SK-N-DZ (cell line): Measurements from ENCODE around the gene PPP1R9B.
A peak's percentile ranks its signal among the peaks of the same experiment; 100 is the strongest.

ENCODE experiments used
- DNase-seq: peaks from one replicate; pipeline ENCODE4 v3.0.0-alpha.2; 2015; ENCODE audit warnings: low spot score

The PPP1R9B gene

GRCh38 chr17:50109207-50109606 is 41.3 kb downstream of the PPP1R9B start:
- DNase-seq = no peak

DNA sequence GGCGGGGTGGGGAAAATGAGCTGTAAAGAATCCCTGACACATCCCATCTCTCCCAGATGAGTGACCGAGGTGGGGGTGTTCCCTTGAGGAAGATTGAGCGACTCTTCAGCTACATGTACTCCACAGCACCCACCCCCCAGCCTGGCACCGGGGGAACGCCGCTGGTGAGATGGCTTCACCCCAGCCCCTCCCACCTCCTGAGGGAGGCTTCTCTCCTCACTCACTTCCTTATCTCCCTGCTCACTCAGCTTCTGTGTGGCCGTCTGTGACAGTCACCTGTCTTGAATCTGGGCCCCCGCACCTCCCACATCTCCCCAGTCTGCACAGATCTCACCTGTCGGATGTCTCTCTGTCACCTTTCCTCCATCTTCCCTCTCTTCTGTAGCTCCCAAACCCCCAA is 41.9 kb downstream of the PPP1R9B start:
- DNase-seq = no peak

GRCh38 chr17:50107790-50108414 is 42.6 kb downstream of the PPP1R9B start:
- DNase-seq = no peak

- DNase-seq = no peak
These were observed 43.9 kb downstream of the PPP1R9B start for GRCh38 chr17:50106393-50107131.

GRCh38 chr17:50105811-50106210 is 44.7 kb downstream of the PPP1R9B start:
- no peak for DNase-seq

- DNase-seq = no peak
These were observed 46.5 kb downstream of the PPP1R9B start for GRCh38 chr17:50103941-50104340.

- no peak for DNase-seq
These were observed 47.2 kb downstream of the PPP1R9B start for GRCh38 chr17:50103252-50103651.

DNA sequence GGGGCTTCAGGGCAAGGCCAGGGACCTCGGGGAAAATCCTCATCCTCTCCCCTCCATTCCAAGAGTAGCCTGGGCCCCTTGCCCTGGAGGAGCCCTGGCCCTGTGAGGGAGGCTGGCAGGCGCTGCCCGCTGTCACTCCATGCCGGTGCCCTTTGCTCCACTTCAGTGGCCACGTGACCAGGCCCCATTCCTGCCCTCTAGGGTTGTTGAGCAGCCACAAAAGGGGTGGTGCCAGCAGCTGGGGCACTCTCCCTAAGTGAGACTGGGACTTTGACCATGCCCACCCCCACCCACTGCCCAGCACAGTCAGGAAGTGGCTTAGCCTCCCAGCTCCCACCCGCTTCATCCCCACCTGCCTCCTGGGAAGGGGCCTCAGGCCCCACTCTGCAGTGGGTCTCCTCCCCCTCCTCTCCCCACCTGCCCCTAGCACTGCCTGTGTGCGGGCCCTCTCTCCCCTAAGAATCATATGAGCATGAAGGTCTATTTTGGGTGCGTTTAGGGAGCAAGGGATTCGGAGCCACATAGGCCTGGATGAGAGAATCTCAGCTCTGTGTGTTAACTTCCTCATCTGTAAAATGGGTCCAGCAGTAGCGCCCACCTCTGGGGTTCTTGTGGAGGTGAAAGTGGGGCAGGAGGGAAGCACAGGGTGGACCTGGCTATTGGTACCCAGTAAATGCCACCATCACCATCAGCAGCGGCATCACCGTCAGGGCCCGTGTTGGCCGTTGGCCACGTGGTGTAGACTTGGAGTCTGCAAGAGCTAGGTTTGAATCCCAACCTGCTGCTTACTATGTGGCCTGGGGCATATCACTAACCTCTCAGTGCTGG is 48.1 kb downstream of the PPP1R9B start:
- DNase-seq = no peak

- DNase-seq = peak; percentile 58
These were observed 48.9 kb downstream of the PPP1R9B start for GRCh38 chr17:50101346-50102163.

DNA sequence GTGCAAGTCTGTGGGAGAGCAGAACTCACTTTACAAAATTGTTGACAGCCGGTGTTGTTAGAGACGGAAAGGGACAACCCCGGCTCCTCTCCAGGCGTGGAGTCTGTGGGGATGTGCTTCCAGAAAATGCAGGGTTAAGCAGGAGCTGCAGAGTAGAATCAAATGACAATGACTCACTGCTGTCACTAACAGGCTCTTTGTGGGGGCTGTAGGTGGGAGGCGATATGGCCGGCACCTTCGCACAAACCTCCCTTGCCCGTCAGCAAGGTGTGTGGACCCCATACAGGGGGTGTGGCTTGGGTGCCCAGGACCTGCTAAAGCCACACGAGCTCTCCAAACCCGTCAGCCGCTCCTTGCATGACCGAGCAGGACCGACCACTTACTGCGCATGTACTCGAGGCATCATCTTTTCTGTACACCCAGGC is 49.5 kb downstream of the PPP1R9B start:
- no peak for DNase-seq

DNA sequence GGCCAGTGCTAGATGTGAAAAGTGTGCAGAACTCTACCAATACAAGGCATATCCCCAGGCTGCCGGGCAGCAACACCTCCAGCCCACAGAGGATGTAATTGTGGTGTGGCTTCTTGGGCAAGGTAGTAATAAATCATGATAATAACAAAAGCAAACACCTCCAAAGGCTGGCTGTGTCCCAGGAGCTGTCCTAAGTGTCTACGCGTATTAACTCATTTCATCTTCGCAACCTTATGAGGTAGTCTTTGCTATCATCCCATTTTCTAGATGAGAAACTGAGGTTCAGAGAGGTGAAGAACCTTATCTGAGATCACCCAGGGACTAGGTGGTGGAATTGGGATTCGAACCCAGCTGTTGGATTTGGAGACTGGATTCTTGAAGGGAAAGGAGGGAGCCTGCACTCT is 50.0 kb downstream of the PPP1R9B start:
- DNase-seq = no peak

DNA sequence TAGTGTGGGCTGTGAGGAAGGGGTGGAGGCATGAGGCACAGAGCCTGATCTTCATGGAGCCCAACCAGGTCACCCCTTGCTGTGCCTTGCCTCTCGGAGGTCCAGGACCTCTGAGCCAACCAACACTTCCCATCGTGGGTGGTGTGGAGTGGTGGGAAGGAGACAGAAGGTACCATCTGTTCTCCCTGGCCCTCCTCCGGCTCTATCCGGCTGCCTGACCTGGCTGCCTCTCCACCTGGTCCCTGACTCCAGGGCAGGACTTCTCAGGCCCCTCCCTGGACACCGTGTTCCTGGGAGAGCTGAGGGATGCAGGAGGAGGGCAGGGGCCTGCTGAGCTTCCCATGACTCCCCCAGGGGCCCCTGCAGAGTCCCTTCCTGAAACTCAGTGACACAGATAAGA is 51.5 kb downstream of the PPP1R9B start:
- DNase-seq = no peak

- no peak for DNase-seq
These were observed 51.9 kb downstream of the PPP1R9B start for GRCh38 chr17:50098583-50098982.

GRCh38 chr17:50097926-50098325 is 52.6 kb downstream of the PPP1R9B start:
- DNase-seq = no peak

GRCh38 chr17:50097455-50097854 is 53.0 kb downstream of the PPP1R9B start:
- DNase-seq = no peak

DNA sequence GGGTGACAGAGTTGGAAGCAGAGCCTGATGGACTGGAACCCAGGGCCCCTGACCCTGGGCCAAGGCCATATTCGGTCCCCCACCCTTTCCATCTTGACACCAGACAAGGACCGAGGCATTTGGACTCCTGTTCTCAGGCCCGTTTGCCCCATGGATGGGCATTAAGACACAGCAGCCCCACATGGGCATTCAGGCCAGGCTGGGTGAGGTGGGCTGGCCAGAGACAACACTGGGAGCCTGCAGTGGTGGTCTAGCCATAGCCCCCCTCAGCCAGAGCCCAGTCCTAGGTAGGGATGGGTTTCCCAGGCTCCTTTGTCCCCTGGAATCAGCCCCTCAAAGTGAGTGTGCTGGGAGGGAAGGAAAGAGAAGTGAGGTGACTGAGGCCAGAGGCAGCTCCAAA is 53.7 kb downstream of the PPP1R9B start:
- DNase-seq = no peak

DNA sequence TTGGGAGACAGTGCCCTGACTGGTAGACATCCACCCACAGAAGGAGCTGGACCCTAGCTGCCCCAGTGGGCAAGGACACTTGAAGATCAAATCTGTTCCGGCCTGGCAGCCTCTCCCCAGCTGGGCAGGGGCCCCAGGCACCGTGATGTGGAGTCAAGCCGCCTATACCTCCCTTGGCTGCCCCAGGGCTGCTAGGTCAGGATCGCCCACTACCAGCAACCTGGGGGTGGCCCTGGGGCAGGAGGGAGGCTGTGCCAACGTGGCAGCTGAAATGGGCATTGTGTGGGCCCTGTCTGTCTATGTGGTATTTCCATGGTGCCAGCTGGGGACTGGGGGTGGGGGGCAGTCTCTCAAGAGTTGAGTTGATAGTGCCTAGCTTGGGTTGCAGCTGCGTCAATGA is 54.4 kb downstream of the PPP1R9B start:
- DNase-seq = no peak

- peak; percentile 65 for DNase-seq
These were observed 54.8 kb downstream of the PPP1R9B start for GRCh38 chr17:50095626-50096037.

DNA sequence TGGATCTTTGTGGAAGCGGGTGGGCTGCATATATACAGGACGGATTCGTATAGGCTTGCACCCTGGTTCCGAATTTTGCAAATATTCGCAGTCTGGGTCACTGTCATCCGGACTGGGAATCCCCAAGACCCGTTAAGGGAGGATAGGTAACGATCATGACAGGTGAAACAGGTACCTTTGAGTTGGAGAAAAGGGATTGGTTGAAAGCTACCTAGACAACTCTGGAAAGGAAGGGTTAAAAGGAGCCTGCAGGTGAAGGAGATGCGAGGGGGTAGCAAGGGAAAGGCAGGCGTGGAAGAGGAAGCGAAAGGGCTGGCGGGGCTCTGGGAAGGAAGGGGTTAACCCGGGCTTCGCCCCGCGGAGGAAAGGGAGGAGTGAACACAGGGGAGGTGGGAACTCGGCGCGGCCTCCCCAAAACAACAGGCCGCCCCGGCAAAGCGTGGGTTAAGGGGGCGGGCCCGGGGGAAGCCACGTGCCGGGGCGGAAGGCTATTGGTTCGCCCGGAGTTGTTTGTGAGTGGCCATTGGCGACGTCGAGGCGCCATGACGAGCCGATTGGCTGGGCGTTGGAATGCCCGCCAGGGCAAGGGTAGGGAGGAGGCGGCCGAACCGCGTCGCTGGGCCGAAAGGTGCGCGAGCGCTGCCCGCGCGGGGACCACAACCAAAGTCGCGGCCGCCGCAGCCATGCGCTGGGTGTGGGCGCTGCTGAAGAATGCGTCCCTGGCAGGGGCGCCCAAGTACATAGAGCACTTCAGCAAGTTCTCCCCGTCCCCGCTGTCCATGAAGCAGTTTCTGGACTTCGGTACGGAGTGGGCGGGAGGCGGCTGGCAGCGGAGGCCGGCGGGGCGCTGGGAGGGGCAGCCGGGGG is 55.5 kb downstream of the PPP1R9B start, which contains the start of gene PDK2:
Gene PDK2 (plus strand): TSS at position 599 of the 867 bp plus-strand sequence. CDS start 85 bp downstream, at position 684.
- DNase-seq = peak; percentile 97

DNA sequence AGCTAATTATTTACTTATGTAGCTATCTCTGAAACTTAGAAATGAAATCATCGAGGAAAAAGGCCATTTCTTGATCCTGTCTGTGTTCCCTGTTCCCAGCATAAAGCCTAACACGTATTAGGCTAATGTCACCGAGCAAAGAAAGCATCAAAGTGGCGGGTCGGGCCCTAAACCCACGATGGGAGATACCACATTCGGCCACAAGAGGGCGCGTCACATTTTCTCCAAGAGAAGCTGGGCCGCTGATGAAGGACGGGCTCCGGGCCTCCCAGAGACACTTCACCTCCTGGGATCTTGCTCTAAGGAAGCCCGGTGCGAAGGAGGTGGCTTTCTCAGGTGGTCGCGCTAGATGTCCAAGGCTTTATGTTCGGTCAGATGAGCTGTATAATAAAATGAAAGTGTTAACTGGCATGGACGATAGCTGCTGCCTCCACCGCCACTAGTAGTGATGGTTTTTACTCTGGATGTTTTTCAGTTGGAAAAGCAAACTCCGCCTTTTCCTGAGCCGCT is 56.2 kb downstream of the PPP1R9B start:
- peak; percentile 91 for DNase-seq
